Central memory CD8-positive, alpha-beta T cell (primary cell): ENCODE measurements around the gene KLHL40.

Experiments used
- ATAC-seq: fragments of 150-1000 bp; cut with Tn5 transposase; replicated peaks from 2 replicates; pipeline ENCODE4 v1.10.0; 2022; ENCODE audit warnings: mild to moderate bottlenecking, moderate FRiP score, moderate number of reproducible peaks; ENCODE audit not compliant: poor library complexity, severe bottlenecking; ENCODE audit errors: extremely low read depth
- DNase-seq, 2 donors: peaks; one replicate each; pipeline ENCODE4 v3.0.0; 2021; ENCODE audit warnings: low spot score in 2 of 2
- H3K27ac Mint-ChIP-seq: one replicate; pipeline ENCODE4 v1.8.0; 2022; ENCODE audit warnings: low read depth, mild to moderate bottlenecking, moderate library complexity, mixed read lengths
- H3K27me3 Mint-ChIP-seq: one replicate; pipeline ENCODE4 v1.8.0; 2022; ENCODE audit warnings: mixed read lengths
- H3K36me3 Mint-ChIP-seq: one replicate; pipeline ENCODE4 v1.8.0; 2022; ENCODE audit warnings: mild to moderate bottlenecking, moderate library complexity, mixed read lengths; ENCODE audit not compliant: insufficient read depth
- H3K4me1 Mint-ChIP-seq: one replicate; pipeline ENCODE4 v1.8.0; 2022; ENCODE audit warnings: mixed read lengths
- H3K4me3 Mint-ChIP-seq: one replicate; pipeline ENCODE4 v1.8.0; 2022; ENCODE audit warnings: mild to moderate bottlenecking, moderate library complexity, mixed read lengths
- H3K9me3 Mint-ChIP-seq: one replicate; pipeline ENCODE4 v1.8.0; 2022; ENCODE audit warnings: mixed read lengths

KLHL40 gene

DNA sequence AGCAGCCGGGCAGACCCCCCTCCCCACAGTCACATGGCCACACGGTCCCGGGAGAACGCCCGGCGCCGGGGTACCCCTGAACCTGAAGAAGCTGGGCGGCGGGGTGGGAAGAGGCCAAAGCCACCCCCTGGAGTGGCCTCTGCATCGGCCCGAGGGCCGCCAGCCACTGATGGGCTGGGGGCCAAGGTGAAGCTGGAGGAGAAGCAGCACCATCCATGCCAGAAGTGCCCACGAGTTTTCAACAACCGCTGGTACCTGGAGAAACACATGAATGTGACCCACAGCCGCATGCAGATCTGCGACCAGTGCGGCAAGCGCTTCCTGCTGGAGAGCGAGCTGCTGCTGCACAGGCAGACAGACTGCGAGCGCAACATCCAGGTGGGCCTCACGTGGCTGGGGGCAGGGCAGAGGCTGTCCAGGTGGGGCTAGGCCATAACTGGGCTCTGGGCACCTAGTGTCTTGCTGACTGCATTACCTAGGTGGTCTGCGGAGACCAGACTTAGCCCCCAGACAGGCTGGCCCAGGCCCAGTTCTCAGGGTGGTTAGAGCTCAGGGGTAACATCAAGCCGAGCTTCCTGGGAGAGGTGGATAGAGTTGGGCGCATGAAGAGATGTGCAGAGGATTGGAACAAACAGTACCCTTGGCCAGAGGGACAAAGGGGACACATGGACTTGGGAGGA, 25.7 kb upstream of the KLHL40 start:
- peaks cover 2% of the 10 kb centered on the region for H3K36me3 Mint-ChIP-seq
- ATAC-seq = no peak
- H3K27ac Mint-ChIP-seq = no peak overlapping the region

DNA sequence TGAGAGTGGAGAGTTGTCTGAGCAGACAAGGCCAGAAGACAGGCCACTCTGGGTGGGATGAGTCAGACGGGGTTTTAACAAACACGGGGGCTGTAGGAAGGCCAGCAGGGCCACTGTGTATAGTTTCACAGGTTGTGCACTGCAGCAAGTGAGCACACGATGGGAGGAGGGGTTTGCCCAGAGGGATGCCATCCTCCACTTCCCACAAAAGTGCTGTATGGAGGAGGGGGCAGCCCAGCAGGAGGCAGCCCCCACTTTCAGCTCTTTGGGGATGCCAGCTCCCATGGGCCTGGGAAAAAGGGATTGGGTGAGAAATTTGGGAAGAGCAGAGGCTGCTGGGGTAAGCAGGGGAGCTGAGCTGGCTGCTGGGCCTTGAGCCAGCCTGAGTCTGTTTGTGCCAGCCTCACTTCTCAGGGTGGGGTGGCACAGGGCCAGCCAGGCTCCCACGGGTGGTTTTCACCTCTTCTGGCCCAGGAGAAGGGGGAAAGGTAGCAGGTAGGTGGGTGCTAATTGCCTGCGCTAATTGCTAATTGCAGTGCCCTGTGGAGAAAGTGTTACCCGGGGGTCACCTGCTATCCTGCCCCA, 25.1 kb upstream of the KLHL40 start:
- Mint-ChIP-seq H3K27me3 (no peaks in the 10 kb centered on the region), H3K36me3 (peaks cover 2% of the 10 kb centered on the region), H3K4me1 (peaks cover 14% of the 10 kb centered on the region), H3K9me3 (no peaks in the 10 kb centered on the region), H3K4me3 (no peak overlapping the region), H3K27ac (no peak overlapping the region)
- DNase-seq (no peak), ATAC-seq (no peak)

More for the DNA sequence above, 25.7 kb upstream of the KLHL40 start:
- Mint-ChIP-seq H3K4me3 (no peak overlapping the region), H3K27me3 (no peaks in the 10 kb centered on the region), H3K4me1 (peaks cover 14% of the 10 kb centered on the region), H3K9me3 (no peaks in the 10 kb centered on the region)
- no peak for DNase-seq

DNA sequence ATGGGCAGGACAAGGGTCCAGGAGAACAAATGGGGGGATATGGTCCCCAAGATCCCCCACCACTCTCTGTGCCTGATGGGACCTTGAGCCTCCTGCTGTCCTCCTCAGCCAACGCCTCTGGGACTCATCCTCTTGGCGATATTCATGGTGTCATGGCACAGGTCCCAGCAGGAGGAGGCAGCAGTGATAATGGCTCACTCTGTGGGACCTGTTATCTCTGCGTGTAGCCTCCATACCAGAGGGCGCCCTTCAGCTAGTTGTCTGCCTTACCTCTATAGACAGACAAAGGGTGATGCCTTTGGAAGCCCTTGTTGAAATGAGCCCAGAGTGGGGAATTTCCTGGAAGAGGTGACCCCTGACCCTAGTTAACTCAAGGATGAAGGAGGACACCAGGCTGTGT, 24.4 kb upstream of the KLHL40 start:
- Mint-ChIP-seq H3K36me3 (peaks cover 2% of the 10 kb centered on the region), H3K27ac (no peak overlapping the region), H3K4me3 (no peak overlapping the region), H3K4me1 (peaks cover 13% of the 10 kb centered on the region), H3K9me3 (no peaks in the 10 kb centered on the region), H3K27me3 (no peaks in the 10 kb centered on the region)
- no peak for ATAC-seq
- DNase-seq = no peak

DNA sequence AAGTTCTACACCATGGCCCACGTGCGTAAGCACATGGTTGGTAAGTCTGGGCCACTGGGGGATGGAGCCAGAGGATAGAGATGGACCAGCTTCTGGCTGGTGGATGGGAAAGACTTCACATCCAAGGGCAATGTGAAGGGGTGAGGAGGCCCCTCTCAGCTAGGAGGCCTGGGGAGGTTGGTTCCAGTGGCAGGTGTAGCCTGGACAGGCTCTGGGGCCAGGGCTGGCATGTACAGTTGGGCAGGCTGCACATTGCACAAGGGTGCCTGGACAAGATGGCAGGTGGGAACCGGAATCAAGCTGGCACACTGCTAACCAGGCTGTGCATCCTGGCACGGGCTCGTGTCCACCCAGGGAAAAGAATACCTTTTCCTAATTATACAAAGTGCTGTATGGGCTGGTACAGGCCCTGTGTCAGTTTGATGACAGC, 23.7 kb upstream of the KLHL40 start:
- ATAC-seq = no peak
- Mint-ChIP-seq H3K4me3 (no peak overlapping the region), H3K27me3 (no peaks in the 10 kb centered on the region), H3K4me1 (peaks cover 6% of the 10 kb centered on the region), H3K36me3 (peaks cover 2% of the 10 kb centered on the region), H3K27ac (no peak overlapping the region), H3K9me3 (no peaks in the 10 kb centered on the region)
- DNase-seq = no peak

DNA sequence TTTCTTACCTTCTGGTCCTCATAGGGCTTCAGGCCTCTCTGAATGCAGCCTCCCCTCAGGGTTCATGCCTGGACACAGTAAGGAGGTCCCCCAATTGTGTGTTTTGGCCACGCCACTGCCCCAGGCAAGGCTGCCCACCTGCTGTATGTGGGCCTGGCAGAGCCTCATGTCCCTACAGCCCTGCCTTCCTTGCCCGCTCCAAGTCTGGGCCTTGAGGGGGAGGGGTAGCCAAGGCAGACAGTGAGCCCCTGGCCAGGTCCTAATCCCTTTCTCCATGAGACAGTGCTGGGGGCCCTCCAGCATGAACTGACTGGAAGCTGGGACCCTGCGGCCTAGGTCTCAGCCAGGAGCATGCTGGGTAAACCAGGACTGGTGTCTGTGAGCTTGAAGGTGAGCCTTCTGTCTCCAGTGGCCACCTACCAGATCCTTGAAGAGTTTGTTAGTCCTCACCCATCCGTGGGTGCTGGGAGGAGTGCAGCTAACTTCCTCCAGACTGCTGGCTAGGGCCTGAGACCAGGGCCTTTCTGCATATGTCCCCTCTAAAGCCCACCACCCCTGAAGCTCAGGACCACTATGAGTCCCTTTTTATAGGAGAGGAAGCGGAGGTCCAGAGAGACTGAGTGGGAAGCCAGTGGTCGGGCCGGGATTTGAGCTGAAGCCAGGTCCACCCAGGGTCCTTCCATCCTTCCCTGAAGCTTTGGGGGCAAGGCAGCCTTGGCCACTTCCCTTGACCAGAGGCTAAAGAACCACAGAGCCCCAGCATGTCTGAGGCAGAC, 23.1 kb upstream of the KLHL40 start:
- Mint-ChIP-seq H3K36me3 (peaks cover 2% of the 10 kb centered on the region), H3K27ac (no peak overlapping the region), H3K4me3 (no peak overlapping the region), H3K27me3 (peaks cover under 1% of the 10 kb centered on the region), H3K9me3 (no peaks in the 10 kb centered on the region), H3K4me1 (peaks cover 6% of the 10 kb centered on the region)
- DNase-seq (no peak), ATAC-seq (no peak)

DNA sequence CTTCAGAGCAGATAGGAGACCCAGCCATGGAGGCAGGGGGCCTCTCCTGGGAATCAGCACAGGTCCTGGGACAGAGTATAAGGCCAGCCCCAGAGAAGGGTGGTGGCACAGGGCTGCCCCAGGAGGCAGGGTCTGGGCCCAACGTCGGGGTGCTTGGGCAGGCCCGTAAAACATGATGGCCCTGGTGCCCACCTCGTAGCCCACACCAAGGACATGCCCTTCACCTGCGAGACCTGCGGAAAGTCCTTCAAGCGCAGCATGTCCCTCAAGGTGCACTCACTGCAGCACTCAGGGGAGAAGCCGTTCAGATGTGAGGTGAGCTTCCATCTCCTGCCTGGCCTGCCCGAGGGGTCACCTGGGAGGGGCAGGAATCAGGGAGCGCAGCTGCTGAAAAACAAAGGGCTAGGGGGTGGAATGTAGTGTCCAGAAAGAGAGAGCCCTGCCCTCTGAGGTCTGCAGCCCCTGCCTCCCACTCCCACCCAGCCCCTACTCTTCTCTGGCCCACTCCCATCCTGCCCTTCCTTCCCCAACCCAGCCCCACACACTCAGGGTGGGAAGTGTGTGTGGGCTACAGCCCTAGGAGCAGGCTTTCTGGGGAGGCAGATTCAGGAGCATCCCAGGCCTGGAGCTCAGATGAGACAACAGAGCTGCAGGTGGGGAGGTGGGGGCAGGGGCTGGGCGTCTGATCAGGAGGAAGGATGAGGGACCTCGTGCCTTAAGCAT, 22.4 kb upstream of the KLHL40 start:
- H3K4me3 Mint-ChIP-seq = no peak overlapping the region
- H3K27me3 Mint-ChIP-seq = peaks cover 8% of the 10 kb centered on the region
- H3K27ac Mint-ChIP-seq = no peak overlapping the region
- peaks cover 6% of the 10 kb centered on the region for H3K4me1 Mint-ChIP-seq
- ATAC-seq (no peak), DNase-seq (no peak)
- H3K36me3 Mint-ChIP-seq = peaks cover 2% of the 10 kb centered on the region
- no peaks in the 10 kb centered on the region for H3K9me3 Mint-ChIP-seq

DNA sequence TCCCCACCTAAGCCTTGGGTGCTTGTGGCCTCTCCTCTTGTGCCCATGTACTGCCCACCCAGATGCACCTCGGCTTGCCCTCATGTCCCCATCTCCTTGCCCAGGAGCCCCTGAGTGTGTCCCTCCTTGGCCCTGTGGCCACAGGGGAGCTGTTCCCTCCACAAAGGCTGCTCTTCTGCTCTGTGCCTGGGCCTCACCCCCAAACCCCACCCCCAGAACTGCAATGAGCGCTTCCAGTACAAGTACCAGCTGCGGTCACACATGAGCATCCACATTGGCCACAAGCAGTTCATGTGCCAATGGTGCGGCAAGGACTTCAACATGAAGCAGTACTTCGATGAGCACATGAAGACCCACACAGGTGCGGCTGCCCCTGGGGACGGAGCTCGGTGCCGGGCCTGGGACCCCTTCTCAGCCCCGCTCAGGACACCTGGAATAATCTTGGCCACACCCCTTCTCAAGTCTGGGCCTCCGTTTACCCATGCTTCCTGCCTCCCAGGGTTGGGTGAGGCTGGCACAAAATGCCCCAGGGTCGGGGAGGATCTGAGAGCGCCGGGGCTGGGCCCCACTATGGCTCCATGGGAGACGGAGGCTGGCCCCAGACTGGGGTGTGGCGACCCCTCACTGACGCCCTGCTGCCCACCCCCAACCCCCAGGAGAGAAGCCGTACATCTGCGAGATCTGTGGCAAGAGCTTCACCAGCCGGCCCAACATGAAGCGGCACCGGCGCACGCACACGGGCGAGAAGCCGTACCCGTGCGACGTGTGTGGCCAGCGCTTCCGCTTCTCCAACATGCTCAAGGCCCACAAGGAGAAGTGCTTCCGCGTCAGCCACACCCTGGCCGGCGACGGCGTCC, 21.5 kb upstream of the KLHL40 start:
- H3K27ac Mint-ChIP-seq = no peak overlapping the region
- H3K4me3 Mint-ChIP-seq = no peak overlapping the region
- peaks cover 2% of the 10 kb centered on the region for H3K36me3 Mint-ChIP-seq
- no peak for ATAC-seq
- H3K27me3 Mint-ChIP-seq = peaks cover 17% of the 10 kb centered on the region
- no peaks in the 10 kb centered on the region for H3K9me3 Mint-ChIP-seq
- H3K4me1 Mint-ChIP-seq = peaks cover 6% of the 10 kb centered on the region
- no peak for DNase-seq

DNA sequence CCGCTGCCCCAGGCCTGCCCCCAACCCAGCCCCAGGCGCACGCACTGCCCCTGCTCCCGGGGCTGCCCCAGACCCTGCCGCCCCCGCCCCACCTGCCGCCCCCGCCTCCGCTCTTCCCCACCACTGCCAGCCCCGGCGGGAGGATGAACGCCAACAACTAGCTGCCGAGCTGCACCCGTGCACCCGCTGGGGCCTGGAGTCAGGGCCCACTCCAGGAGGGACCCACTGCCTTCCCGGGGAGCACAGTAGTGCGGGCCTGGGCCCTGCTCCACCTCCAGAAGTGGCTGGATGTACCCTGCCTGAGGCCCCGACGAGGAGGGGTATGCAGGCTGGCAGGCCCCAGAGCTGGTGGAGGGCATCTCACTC, 20.9 kb upstream of the KLHL40 start:
- peaks cover 2% of the 10 kb centered on the region for H3K36me3 Mint-ChIP-seq
- ATAC-seq = no peak
- no peak overlapping the region for H3K4me3 Mint-ChIP-seq
- H3K9me3 Mint-ChIP-seq = no peaks in the 10 kb centered on the region
- no peak overlapping the region for H3K27ac Mint-ChIP-seq
- peaks cover 19% of the 10 kb centered on the region for H3K27me3 Mint-ChIP-seq
- H3K4me1 Mint-ChIP-seq = peaks cover 6% of the 10 kb centered on the region
- no peak for DNase-seq

DNA sequence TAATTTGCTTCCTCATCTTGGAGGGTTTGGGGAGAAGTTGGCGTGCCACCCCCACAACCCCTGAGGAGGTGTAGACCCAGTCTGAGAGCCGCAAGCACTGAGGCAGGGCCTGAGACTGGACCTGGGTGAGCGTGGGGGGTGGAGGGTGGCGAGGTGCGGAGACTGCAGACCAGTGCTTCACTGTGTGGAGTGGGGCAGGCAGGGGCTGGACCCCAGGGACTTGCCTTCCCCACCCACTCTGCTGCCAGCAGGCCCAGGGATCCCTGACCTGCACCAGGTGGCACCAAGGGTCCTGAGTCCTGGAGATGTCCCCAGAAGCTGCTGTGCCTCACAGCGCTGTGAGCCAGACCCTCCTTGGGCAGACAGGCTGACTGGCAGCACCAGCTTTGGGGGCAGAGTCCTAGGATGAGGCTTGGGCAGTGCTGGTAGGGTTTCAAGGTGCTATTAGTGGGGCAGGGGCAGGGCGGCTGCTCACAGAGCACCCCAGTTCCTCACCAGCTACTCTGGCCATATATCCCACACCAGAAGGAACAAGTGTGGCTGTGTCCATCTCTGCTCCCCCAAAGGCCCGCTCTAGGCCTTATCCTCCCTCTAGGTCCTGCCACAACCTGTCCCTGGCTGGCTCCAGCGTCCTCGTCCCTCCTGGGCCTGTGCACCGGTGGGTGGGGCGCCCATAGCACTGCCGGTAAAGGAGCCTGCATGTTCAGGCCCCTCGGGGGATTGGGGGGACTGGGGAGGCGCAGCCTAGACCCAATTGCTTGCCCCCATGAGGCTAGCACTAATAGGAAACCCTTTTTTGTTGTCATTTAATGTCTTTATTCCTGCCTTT, 20.1 kb upstream of the KLHL40 start:
- Mint-ChIP-seq H3K27me3 (peaks cover 19% of the 10 kb centered on the region), H3K4me1 (no peaks in the 10 kb centered on the region), H3K36me3 (peaks cover 2% of the 10 kb centered on the region), H3K4me3 (no peak overlapping the region), H3K9me3 (no peaks in the 10 kb centered on the region), H3K27ac (no peak overlapping the region)
- no peak for DNase-seq
- ATAC-seq = no peak

DNA sequence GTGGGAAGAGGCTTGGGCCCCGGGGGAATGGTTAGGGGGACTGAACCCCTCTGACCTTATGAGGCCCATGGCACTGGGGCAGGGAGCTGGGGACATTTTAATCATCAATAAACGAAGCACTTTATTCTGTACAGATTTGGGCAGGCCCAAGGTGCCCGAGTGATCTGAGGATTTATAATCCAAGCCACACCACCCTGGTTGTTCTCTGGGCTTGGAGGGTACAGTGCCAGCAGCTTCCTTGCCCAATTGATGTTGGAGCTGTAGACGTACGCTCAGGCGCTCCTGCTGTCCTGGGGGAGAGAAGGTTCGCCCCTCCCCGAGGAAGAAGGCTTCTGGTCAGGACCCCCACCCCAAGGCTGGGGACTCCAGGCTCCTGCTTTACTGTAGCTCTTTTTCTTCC, 19.3 kb upstream of the KLHL40 start:
- H3K4me1 Mint-ChIP-seq = no peaks in the 10 kb centered on the region
- ATAC-seq (no peak), DNase-seq (no peak)
- H3K27me3 Mint-ChIP-seq = peaks cover 19% of the 10 kb centered on the region
- peaks cover 2% of the 10 kb centered on the region for H3K36me3 Mint-ChIP-seq
- H3K4me3 Mint-ChIP-seq = no peak overlapping the region
- no peaks in the 10 kb centered on the region for H3K9me3 Mint-ChIP-seq
- H3K27ac Mint-ChIP-seq = no peak overlapping the region

DNA sequence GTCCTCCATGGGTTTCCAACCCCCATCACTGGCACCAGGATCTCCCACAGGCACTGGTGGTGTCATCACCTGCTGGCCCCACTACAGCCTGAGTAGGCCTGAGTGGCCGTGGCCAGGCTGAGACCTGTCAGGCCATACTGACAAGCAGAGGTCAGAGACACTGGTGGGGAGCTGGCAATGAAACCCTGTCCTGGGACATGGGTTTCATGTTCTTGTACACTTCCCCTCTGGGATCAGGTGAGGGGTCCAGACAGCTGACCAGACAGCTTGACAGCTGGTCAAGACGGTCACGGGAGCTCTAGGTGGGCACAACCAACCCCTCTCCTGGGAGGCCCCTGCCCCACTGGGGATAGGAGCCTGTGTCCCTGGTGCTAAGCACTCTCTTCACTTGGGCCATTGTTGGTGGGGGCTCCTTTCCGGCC, 18.7 kb upstream of the KLHL40 start:
- Mint-ChIP-seq H3K36me3 (no peaks in the 10 kb centered on the region), H3K27ac (no peak overlapping the region), H3K27me3 (peaks cover 19% of the 10 kb centered on the region), H3K9me3 (no peaks in the 10 kb centered on the region), H3K4me3 (no peak overlapping the region), H3K4me1 (no peaks in the 10 kb centered on the region)
- ATAC-seq (no peak), DNase-seq (no peak)
